SK-N-SH (cell line): ENCODE measurements around the gene COL3A1. TPM values are rescaled to one million over a fixed set of nuclear protein-coding genes. Genes with fewer than 3 reads are reported as not detected.

Experiments
- CTCF ChIA-PET: fragments of 300-600, 350-600 bp; formaldehyde crosslinking; extraction: SDS; loops from one replicate; lab custom pipeline; 2021; lab: Yijun Ruan, JAX
- POLR2A ChIA-PET: fragments of 350-600 bp; sonication (Branson Sonifier 250); formaldehyde crosslinking; extraction: SDS; loops from one replicate; lab custom pipeline; 2020; ENCODE audit warnings: antibody characterized with exemption, inconsistent platforms; lab: Yijun Ruan, JAX
- DNase-seq: peaks from one replicate; pipeline ENCODE4 v3.0.0; 2012
- H2AFZ ChIP-seq: fragments of 200-600 bp; sonication (generic); 2 replicates; pipeline ENCODE4 v1.8.1; 2016; ENCODE audit warnings: antibody characterized with exemption, mild to moderate bottlenecking, low read depth
- H3F3A ChIP-seq: fragments of 200-600 bp; sonication (generic); replicated peaks from 2 replicates; pipeline ENCODE3; 2016; ENCODE audit warnings: antibody characterized with exemption, mild to moderate bottlenecking; ENCODE audit not compliant: insufficient read depth
- H3K27ac ChIP-seq, 2 experiments: fragments of 200-500 bp in 1 of 2; fragments of 200-600 bp in 1 of 2; sonication (Bioruptor generic) in 1 of 2; sonication (generic), shearing (Covaris generic) in 1 of 2; 2 replicates each; pipeline versions ENCODE4 v1.5.1 to v1.6.1; 2014 to 2016; ENCODE audit warnings: low read depth in 2 of 2, inconsistent platforms in 1 of 2, low read length in 1 of 2, mild to moderate bottlenecking in 1 of 2, mixed read lengths in 1 of 2
- H3K27me3 ChIP-seq: fragments of 200-600 bp; sonication (generic), shearing (Covaris generic); 2 replicates; pipeline ENCODE4 v1.6.1; 2016; ENCODE audit warnings: mixed run types; ENCODE audit not compliant: insufficient read depth
- H3K36me3 ChIP-seq, 2 experiments: fragments of 200-500 bp in 1 of 2; fragments of 200-600 bp in 1 of 2; sonication (Bioruptor generic) in 1 of 2; sonication (generic) in 1 of 2; replicated peaks in 1 of 2; 2 replicates each; pipeline versions ENCODE3 to v1.5.1; 2014 to 2016; ENCODE audit warnings: low read length in 1 of 2, mild to moderate bottlenecking in 1 of 2; ENCODE audit not compliant: insufficient read depth in 2 of 2, control insufficient read depth in 1 of 2
- H3K4me1 ChIP-seq, 2 experiments: fragments of 200-500 bp in 1 of 2; fragments of 200-600 bp in 1 of 2; sonication (Bioruptor generic) in 1 of 2; sonication (generic), shearing (Covaris generic) in 1 of 2; 2 replicates each; pipeline versions ENCODE4 v1.5.1 to v1.6.1; 2014 to 2016; ENCODE audit warnings: low read depth in 1 of 2, low read length in 1 of 2, mixed run types in 1 of 2; ENCODE audit not compliant: insufficient read depth in 2 of 2, control insufficient read depth in 1 of 2
- H3K4me2 ChIP-seq: fragments of 200-600 bp; sonication (generic), shearing (Covaris generic); 2 replicates; pipeline ENCODE4 v1.6.1; 2017; ENCODE audit warnings: mixed run types
- H3K4me3 ChIP-seq, 2 experiments: fragments of 200-500 bp in 1 of 2; fragments of 200-600 bp in 1 of 2; sonication (Bioruptor generic) in 1 of 2; sonication (generic), shearing (Covaris generic) in 1 of 2; 2 replicates each; pipeline versions ENCODE4 v1.5.1 to v1.8.1; 2014 to 2016; ENCODE audit warnings: low read depth in 2 of 2, inconsistent platforms in 1 of 2, low read length in 1 of 2, mild to moderate bottlenecking in 1 of 2, mixed read lengths in 1 of 2, moderate library complexity in 1 of 2
- H3K79me2 ChIP-seq: fragments of 200-600 bp; sonication (generic); 2 replicates; pipeline ENCODE4 v1.8.1; 2017; ENCODE audit warnings: mild to moderate bottlenecking; ENCODE audit not compliant: insufficient read depth
- H3K9ac ChIP-seq: fragments of 200-600 bp; sonication (generic); 2 replicates; pipeline ENCODE4 v1.6.1; 2017; ENCODE audit warnings: mixed run types
- H3K9me2 ChIP-seq: fragments of 200-600 bp; sonication (generic); 2 replicates; pipeline ENCODE4 v1.6.1; 2017; ENCODE audit warnings: mixed run types
- H3K9me3 ChIP-seq: fragments of 200-600 bp; sonication (generic); 2 replicates; pipeline ENCODE4 v1.6.1; 2017; ENCODE audit warnings: mixed run types, mild to moderate bottlenecking, moderate library complexity
- H4K20me1 ChIP-seq: fragments of 200-600 bp; sonication (generic); 2 replicates; pipeline ENCODE4 v1.6.1; 2017; ENCODE audit warnings: mild to moderate bottlenecking, mixed run types; ENCODE audit not compliant: insufficient read depth
- EZH2phosphoT487 ChIP-seq: fragments of 200-600 bp; sonication (generic); IDR thresholded peaks from 2 replicates; pipeline ENCODE4 v1.6.1; 2017; ENCODE audit warnings: low read depth, mixed run types, mild to moderate bottlenecking, antibody characterized with exemption, moderate library complexity, borderline replicate concordance
- FOSL2 ChIP-seq: IDR thresholded peaks from 2 replicates; pipeline ENCODE4 v1.4.0; 2012; ENCODE audit warnings: low read depth, mild to moderate bottlenecking, moderate library complexity, borderline replicate concordance
- GABPA ChIP-seq: IDR thresholded peaks from 2 replicates; pipeline ENCODE4 v1.4.0; 2012; ENCODE audit warnings: low read depth, mild to moderate bottlenecking
- JUND ChIP-seq: IDR thresholded peaks from 2 replicates; pipeline ENCODE4 v1.4.0; 2012
- MEF2A ChIP-seq: IDR thresholded peaks from 2 replicates; pipeline ENCODE4 v1.4.0; 2012; ENCODE audit warnings: low read depth, borderline replicate concordance
- NFIC ChIP-seq: IDR thresholded peaks from 2 replicates; pipeline ENCODE4 v1.4.0; 2012; ENCODE audit warnings: borderline replicate concordance
- RAD21 ChIP-seq: IDR thresholded peaks from 2 replicates; pipeline ENCODE4 v1.6.1; 2012; ENCODE audit warnings: mild to moderate bottlenecking, low read length
- RFX5 ChIP-seq: IDR thresholded peaks from 2 replicates; pipeline ENCODE4 v1.6.1; 2012; ENCODE audit warnings: mild to moderate bottlenecking, improper control_type of control experiment, low read length
- SIN3A ChIP-seq: IDR thresholded peaks from 2 replicates; pipeline ENCODE4 v1.6.1; 2012; ENCODE audit warnings: low read depth, mild to moderate bottlenecking, low read length, moderate library complexity, borderline replicate concordance
- TCF12 ChIP-seq: IDR thresholded peaks from 2 replicates; pipeline ENCODE4 v1.4.0; 2012
- YY1 ChIP-seq: IDR thresholded peaks from 2 replicates; pipeline ENCODE4 v1.4.0; 2012; ENCODE audit warnings: low read depth, mild to moderate bottlenecking
- WGBS: methylation state at CpG from one replicate; pipeline ENCODE4 v1.1.6; 2017; ENCODE audit warnings: low lambda C conversion rate; 5-methylcytosine and 5-hydroxymethylcytosine counted together
- polyA plus RNA-seq, 3 experiments: library from polyadenylated mRNA; depleted of rRNA; stranded (reverse); fragments of >200 nt; gene quantifications; 2 replicates each; pipeline ENCODE4 v1.2.3, GENCODE V29; 2012
- TF ChIP-seq, protein P1 (sequence below): IDR thresholded peaks from 2 replicates; pipeline ENCODE4 v1.6.1; 2012; ENCODE audit warnings: mild to moderate bottlenecking, low read depth, low read length, moderate library complexity
- TF ChIP-seq, protein P2 (sequence below): fragments of 150-350 bp; IDR thresholded peaks from 2 replicates; pipeline ENCODE4 v1.6.1; 2016; ENCODE audit warnings: mild to moderate bottlenecking, low read depth, low read length
- TF ChIP-seq, protein P3 (sequence below): IDR thresholded peaks from 2 replicates; pipeline ENCODE4 v1.4.0; 2012; ENCODE audit warnings: low read depth, borderline replicate concordance
- TF ChIP-seq, protein P4 (sequence below): IDR thresholded peaks from 2 replicates; pipeline ENCODE4 v1.4.0; 2012; ENCODE audit warnings: low read depth

COL3A1 gene
- polyA plus RNA-seq, 1 of the 3 experiments (the other 2 are of a cell fraction), result 987 TPM

DNA sequence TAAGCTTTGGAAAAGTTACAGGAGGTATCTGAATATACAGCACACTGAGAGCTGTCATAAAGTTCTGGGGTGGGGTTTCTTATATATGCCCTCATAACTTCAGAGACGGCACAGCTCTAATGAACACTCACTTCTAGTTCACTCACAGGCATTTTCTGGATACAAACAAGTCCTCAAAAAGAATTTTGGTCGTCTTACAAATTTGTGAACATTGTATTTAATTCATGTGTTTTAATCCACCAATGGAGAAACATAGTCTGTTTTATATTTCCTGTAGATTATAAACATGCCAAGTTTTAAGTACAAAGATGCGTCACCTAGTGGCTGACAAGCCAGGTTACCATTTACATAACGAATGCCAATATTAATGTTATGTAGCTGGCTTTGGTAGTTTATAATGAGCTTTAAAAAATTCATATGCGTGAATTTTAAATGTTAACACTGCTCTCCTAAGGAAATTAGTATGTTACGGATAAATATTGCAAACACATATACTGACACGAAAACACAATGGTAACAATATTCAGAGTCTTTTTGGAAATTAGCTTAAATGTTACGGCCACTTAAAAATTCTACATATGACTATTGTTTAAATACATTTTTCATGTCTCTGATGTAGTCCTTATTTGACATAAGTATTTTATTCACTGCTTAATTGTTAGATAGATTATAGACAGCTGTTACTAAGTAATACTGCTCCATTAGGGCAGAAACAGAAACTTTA is 2.5 kb downstream of the COL3A1 start (continued):
- TF ChIP-seq, protein P1, sequence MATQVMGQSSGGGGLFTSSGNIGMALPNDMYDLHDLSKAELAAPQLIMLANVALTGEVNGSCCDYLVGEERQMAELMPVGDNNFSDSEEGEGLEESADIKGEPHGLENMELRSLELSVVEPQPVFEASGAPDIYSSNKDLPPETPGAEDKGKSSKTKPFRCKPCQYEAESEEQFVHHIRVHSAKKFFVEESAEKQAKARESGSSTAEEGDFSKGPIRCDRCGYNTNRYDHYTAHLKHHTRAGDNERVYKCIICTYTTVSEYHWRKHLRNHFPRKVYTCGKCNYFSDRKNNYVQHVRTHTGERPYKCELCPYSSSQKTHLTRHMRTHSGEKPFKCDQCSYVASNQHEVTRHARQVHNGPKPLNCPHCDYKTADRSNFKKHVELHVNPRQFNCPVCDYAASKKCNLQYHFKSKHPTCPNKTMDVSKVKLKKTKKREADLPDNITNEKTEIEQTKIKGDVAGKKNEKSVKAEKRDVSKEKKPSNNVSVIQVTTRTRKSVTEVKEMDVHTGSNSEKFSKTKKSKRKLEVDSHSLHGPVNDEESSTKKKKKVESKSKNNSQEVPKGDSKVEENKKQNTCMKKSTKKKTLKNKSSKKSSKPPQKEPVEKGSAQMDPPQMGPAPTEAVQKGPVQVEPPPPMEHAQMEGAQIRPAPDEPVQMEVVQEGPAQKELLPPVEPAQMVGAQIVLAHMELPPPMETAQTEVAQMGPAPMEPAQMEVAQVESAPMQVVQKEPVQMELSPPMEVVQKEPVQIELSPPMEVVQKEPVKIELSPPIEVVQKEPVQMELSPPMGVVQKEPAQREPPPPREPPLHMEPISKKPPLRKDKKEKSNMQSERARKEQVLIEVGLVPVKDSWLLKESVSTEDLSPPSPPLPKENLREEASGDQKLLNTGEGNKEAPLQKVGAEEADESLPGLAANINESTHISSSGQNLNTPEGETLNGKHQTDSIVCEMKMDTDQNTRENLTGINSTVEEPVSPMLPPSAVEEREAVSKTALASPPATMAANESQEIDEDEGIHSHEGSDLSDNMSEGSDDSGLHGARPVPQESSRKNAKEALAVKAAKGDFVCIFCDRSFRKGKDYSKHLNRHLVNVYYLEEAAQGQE, result no peak
- peak; percentile 42; the same call in 1 of the 2 replicates for TF ChIP-seq FOSL2
- no peak for TF ChIP-seq SIN3A
- TF ChIP-seq, protein P2, sequence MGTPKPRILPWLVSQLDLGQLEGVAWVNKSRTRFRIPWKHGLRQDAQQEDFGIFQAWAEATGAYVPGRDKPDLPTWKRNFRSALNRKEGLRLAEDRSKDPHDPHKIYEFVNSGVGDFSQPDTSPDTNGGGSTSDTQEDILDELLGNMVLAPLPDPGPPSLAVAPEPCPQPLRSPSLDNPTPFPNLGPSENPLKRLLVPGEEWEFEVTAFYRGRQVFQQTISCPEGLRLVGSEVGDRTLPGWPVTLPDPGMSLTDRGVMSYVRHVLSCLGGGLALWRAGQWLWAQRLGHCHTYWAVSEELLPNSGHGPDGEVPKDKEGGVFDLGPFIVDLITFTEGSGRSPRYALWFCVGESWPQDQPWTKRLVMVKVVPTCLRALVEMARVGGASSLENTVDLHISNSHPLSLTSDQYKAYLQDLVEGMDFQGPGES, result no peak
- TF ChIP-seq RAD21, result peak; percentile 30; the same call in 1 of the 2 replicates
- TF ChIP-seq, protein P3, sequence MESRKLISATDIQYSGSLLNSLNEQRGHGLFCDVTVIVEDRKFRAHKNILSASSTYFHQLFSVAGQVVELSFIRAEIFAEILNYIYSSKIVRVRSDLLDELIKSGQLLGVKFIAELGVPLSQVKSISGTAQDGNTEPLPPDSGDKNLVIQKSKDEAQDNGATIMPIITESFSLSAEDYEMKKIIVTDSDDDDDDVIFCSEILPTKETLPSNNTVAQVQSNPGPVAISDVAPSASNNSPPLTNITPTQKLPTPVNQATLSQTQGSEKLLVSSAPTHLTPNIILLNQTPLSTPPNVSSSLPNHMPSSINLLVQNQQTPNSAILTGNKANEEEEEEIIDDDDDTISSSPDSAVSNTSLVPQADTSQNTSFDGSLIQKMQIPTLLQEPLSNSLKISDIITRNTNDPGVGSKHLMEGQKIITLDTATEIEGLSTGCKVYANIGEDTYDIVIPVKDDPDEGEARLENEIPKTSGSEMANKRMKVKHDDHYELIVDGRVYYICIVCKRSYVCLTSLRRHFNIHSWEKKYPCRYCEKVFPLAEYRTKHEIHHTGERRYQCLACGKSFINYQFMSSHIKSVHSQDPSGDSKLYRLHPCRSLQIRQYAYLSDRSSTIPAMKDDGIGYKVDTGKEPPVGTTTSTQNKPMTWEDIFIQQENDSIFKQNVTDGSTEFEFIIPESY, result no peak
- no peak for TF ChIP-seq YY1

DNA sequence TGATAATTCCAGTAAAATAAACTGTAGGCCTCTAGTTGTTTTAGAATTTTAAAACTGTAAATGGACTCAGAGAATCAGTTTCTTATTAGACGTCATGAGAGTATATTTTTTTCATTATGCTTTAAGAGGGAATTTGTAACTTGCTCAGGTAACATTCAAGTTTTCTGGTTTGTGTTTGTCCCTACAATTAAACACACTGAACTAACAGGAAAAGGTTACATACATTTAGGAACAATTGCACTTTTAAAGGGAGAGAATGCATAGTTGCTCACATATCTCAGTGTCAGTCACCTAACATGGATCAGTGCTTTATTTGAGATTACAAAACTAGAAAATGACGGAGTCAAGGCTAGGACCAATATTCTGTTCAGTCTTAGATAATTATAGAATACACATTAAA is 3.1 kb downstream of the COL3A1 start:
- Histone ChIP-seq H2AFZ (no peak overlapping the region), H3K4me2 (peak overlapping the region; percentile 85), H3K27me3 (no peaks in the 10 kb centered on the region), H3K79me2 (peaks cover 86% of the 10 kb centered on the region), H3F3A (peaks cover 83% of the 10 kb centered on the region), H4K20me1 (no peaks in the 10 kb centered on the region), H3K9me3 (no peaks in the 10 kb centered on the region), H3K9me2 (no peaks in the 10 kb centered on the region), H3K9ac (peak overlapping the region; percentile 96), H3K4me3 (peak overlapping the region; percentile 60 to 74), H3K27ac (peak overlapping the region; percentile 99 to 100), H3K4me1 (peaks cover 6 to 14% of the 10 kb centered on the region in 2 experiments), H3K36me3 (peaks cover 15 to 46% of the 10 kb centered on the region in 2 experiments)
- 22% methylated on average over 2 of the region's 2 CpGs for WGBS
- no peak for DNase-seq
- TF ChIP-seq MEF2A (no peak), YY1 (no peak), RAD21 (no peak), NFIC (no peak), GABPA (no peak), RFX5 (no peak), JUND (no peak), EZH2phosphoT487 (no peak), TCF12 (no peak)
- TF ChIP-seq, protein P1, result no peak
- TF ChIP-seq, protein P4, sequence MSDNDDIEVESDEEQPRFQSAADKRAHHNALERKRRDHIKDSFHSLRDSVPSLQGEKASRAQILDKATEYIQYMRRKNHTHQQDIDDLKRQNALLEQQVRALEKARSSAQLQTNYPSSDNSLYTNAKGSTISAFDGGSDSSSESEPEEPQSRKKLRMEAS, result no peak
- TF ChIP-seq, protein P3, result no peak
- CTCF ChIA-PET, result interaction anchor here (0.9 to 4.6 kb wide), 6 partner anchors 113 to 1210 kb away, joined by 3 to 38 read pairs (median 3); no protein-coding TSS in a partner anchor
- POLR2A ChIA-PET, result no interaction called here
